Sciatic nerve (tissue), 2 donors: ENCODE results near the gene IFT52. TPM values are rescaled to one million over a fixed set of nuclear protein-coding genes. Genes with fewer than 3 reads are reported as not detected.

Experiments
- ATAC-seq: fragments of 200-7000 bp; cut with Tn5 transposase; one replicate; pipeline ENCODE4 v1.9.1; 2020; ENCODE audit warnings: mild to moderate bottlenecking, moderate library complexity
- DNase-seq: peaks from one replicate; pipeline ENCODE4 v3.0.0-alpha.2; 2020; ENCODE audit warnings: low spot score
- intact Hi-C: fragments of 100-400 bp; cut with DNase I; formaldehyde crosslinking; loops from one replicate; pipeline ENCODE4 v1.14.2; 2022
- total RNA-seq: library from RNA; stranded (reverse); fragmentation: NEBNext Ultra II Directional; extraction: Animal tissue kit (Norgen Biotek cat#: 25700); gene quantifications from one replicate; pipeline ENCODE4 v1.2.1, GENCODE V29; 2021
- donor health status: DM: no; HTN: no; CAD: no.
- donor health status: DM: no; HTN: no; CAD: no.

Gene IFT52
- total RNA-seq, 1 donor from 2014 or later, result 34.2 TPM

GRCh38 chr20:43670423-43670822 is 79.7 kb downstream of the IFT52 start:
- intact Hi-C loops, result no loop called here
- ATAC-seq (no peak), DNase-seq (no peak)

GRCh38 chr20:43676368-43676767 is 85.6 kb downstream of the IFT52 start:
- DNase-seq (no peak), ATAC-seq (no peak)
- intact Hi-C loops, result no loop called here

- DNase-seq, result no peak
- peak; percentile 76 for ATAC-seq
These were observed 90.2 kb downstream of the IFT52 start for GRCh38 chr20:43680981-43681380.

DNA sequence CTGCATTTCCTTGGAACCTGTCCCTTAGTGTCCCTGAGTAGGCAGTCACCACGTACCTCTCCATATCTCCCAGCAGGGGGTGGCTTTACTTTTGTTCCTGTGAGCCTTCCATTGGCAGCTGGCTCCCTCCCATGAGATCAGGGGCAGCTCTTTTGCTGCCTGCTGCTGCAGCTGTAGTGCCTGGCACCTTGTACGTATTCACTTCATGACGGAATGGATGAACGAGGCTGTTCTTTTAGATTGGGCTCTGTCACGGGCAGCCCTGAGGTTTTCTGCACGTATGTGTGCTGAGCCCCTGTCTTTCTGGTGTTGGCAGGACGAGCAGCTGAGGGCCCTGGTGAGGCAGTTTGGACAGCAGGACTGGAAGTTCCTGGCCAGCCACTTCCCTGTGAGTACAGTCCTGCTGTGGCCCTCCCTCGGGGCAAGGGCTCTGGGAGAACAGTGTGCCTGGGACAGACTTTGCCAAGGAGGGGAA is 90.8 kb downstream of the IFT52 start:
- intact Hi-C loops, result no loop called here
- DNase-seq (no peak), ATAC-seq (peak; percentile 59)

More at GRCh38 chr20:43680981-43681380, 90.2 kb downstream of the IFT52 start:
- intact Hi-C loops, result no loop called here

- peak; percentile 36 for ATAC-seq
- DNase-seq, result no peak
- intact Hi-C loops, result no loop called here
These were observed 91.3 kb downstream of the IFT52 start for GRCh38 chr20:43681991-43682410.

GRCh38 chr20:43682446-43682845 is 91.7 kb downstream of the IFT52 start:
- DNase-seq, result no peak
- intact Hi-C loops, result no loop called here
- no peak for ATAC-seq

- no peak for DNase-seq
- ATAC-seq, result no peak
- intact Hi-C loops, result no loop called here
These were observed 96.1 kb downstream of the IFT52 start for GRCh38 chr20:43686820-43687219.

DNA sequence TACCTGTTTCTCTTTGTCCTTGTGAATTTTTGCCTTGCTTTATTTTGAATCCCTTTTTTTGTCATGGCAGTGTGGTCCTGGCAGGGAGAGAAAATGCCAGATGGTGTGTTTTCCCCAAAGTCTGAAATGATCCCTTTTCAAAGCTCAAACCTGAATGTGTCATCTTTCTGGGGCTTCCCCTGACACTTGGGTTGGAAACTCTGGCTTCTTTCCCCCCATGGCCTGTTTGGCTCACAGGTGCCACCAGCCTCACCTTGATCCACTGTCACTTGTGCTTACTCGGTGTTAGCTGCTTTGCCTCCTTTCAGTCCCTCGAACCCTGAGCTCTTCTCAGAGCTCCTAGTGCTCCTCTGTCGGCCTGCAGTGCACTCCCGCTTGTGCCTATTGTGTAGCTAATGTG is 98.4 kb downstream of the IFT52 start:
- ATAC-seq (no peak), DNase-seq (no peak)
- intact Hi-C loops, result no loop called here

- ATAC-seq (no peak), DNase-seq (no peak)
- intact Hi-C loops, result no loop called here
These were observed 100.3 kb downstream of the IFT52 start for GRCh38 chr20:43690943-43691598.

GRCh38 chr20:43691928-43692524 is 101.3 kb downstream of the IFT52 start:
- intact Hi-C loops, result no loop called here
- ATAC-seq (no peak), DNase-seq (peak; percentile 69)

- no peak for ATAC-seq
- no peak for DNase-seq
- intact Hi-C loops, result no loop called here
These were observed 104.0 kb downstream of the IFT52 start for GRCh38 chr20:43694763-43695162.

- intact Hi-C loops, result no loop called here
- ATAC-seq (no peak), DNase-seq (no peak)
These were observed 104.8 kb downstream of the IFT52 start for GRCh38 chr20:43695571-43695970.

Other genes starting within 250 kb of the IFT52 start
- 129 TPM for gene SRSF6, start 133.0 kb upstream of the IFT52 start, total RNA-seq
- 23.0 TPM for gene L3MBTL1, start 83.2 kb upstream of the IFT52 start, total RNA-seq
- 7.7 TPM for gene SGK2, start 31.9 kb upstream of the IFT52 start, total RNA-seq
- 0.40 TPM for gene MYBL2, start 76.2 kb downstream of the IFT52 start, total RNA-seq
- not detected for gene GTSF1L, start 136.1 kb downstream of the IFT52 start, total RNA-seq